Astrocyte (in vitro differentiated cells and primary cell): ENCODE measurements around the gene RAD54L2. TPM values are rescaled to one million over a fixed set of nuclear protein-coding genes. Genes with fewer than 3 reads are reported as not detected.
"Not testable (repeated sequence)": the region's sequence is repeated elsewhere in the genome, so short reads cannot be mapped to it uniquely, and the experiment has no call there.

Source experiments
- DNase-seq: peaks from one replicate; pipeline ENCODE4 v3.0.0-alpha.2; 2010; ENCODE audit warnings: low read depth
- FAIRE-seq: peaks from 2 replicates; lab custom pipeline; 2011; peaks lifted over from hg19 to GRCh38; lab: Jason Lieb, UNC
- H2AFZ ChIP-seq: 2 replicates; pipeline ENCODE4 v1.6.0; 2012; ENCODE audit warnings: low read depth, low read length, inconsistent platforms
- H3K27ac ChIP-seq: 2 replicates; pipeline ENCODE4 v1.5.1; 2011; ENCODE audit warnings: low read depth, low read length, inconsistent platforms
- H3K27me3 ChIP-seq: 2 replicates; pipeline ENCODE4 v1.6.0; 2011; ENCODE audit warnings: low read length, inconsistent platforms; ENCODE audit not compliant: insufficient read depth
- H3K36me3 ChIP-seq: 2 replicates; pipeline ENCODE4 v1.5.1; 2011; ENCODE audit warnings: low read length, inconsistent platforms; ENCODE audit not compliant: insufficient read depth
- H3K4me1 ChIP-seq: 2 replicates; pipeline ENCODE4 v1.5.1; 2011; ENCODE audit warnings: low read length, inconsistent platforms; ENCODE audit not compliant: insufficient read depth
- H3K4me2 ChIP-seq: 2 replicates; pipeline ENCODE4 v1.6.0; 2012; ENCODE audit warnings: low read length, inconsistent platforms
- H3K4me3 ChIP-seq: 2 replicates; pipeline ENCODE4 v1.5.1; 2011; ENCODE audit warnings: low read depth, mild to moderate bottlenecking, low read length, inconsistent platforms; ENCODE audit not compliant: insufficient read depth
- H3K79me2 ChIP-seq: 2 replicates; pipeline ENCODE4 v1.6.0; 2012; ENCODE audit warnings: mild to moderate bottlenecking, low read length, inconsistent platforms; ENCODE audit not compliant: insufficient read depth
- H3K9ac ChIP-seq: 2 replicates; pipeline ENCODE4 v1.6.0; 2012; ENCODE audit warnings: mild to moderate bottlenecking, low read length, inconsistent platforms
- H3K9me3 ChIP-seq: 2 replicates; pipeline ENCODE4 v1.5.1; 2012; ENCODE audit warnings: low read depth, mild to moderate bottlenecking, low read length, inconsistent platforms; ENCODE audit not compliant: insufficient read depth
- H4K20me1 ChIP-seq: 2 replicates; pipeline ENCODE4 v1.6.0; 2012; ENCODE audit warnings: low read length, inconsistent platforms; ENCODE audit not compliant: insufficient read depth
- H3K27ac Mint-ChIP-seq: one replicate; pipeline ENCODE4 v1.8.0; 2021; ENCODE audit warnings: mild to moderate bottlenecking, mixed read lengths; ENCODE audit not compliant: unreplicated experiment
- H3K27me3 Mint-ChIP-seq: one replicate; pipeline ENCODE4 v1.8.0; 2021; ENCODE audit warnings: low read depth, mixed read lengths; ENCODE audit not compliant: unreplicated experiment
- H3K36me3 Mint-ChIP-seq: one replicate; pipeline ENCODE4 v1.8.0; 2021; ENCODE audit warnings: low read depth, mixed read lengths; ENCODE audit not compliant: unreplicated experiment
- H3K4me1 Mint-ChIP-seq: one replicate; pipeline ENCODE4 v1.8.0; 2021; ENCODE audit warnings: low read depth, mixed read lengths; ENCODE audit not compliant: unreplicated experiment
- H3K4me3 Mint-ChIP-seq: one replicate; pipeline ENCODE4 v1.8.0; 2021; ENCODE audit warnings: mild to moderate bottlenecking, moderate library complexity, mixed read lengths; ENCODE audit not compliant: unreplicated experiment
- H3K9me3 Mint-ChIP-seq: one replicate; pipeline ENCODE4 v1.8.0; 2021; ENCODE audit warnings: mild to moderate bottlenecking, mixed read lengths; ENCODE audit not compliant: unreplicated experiment
- CTCF ChIP-seq: IDR thresholded peaks from 2 replicates; pipeline ENCODE4 v1.5.1; 2011; ENCODE audit warnings: low read depth, mild to moderate bottlenecking, inconsistent platforms, low read length, moderate library complexity; ENCODE audit not compliant: insufficient read depth
- EZH2 ChIP-seq: IDR thresholded peaks from 2 replicates; pipeline ENCODE4 v1.6.1; 2012; ENCODE audit warnings: mild to moderate bottlenecking, low read length, inconsistent platforms; ENCODE audit not compliant: insufficient read depth
- total RNA-seq: library from RNA; stranded (reverse); gene quantifications from 2 replicates; pipeline ENCODE4 v1.2.1, GENCODE V29; 2021

The RAD54L2 gene
- total RNA-seq, 1 donor from 2014 or later = 29.2 TPM

GRCh38 chr3:51514210-51514609 is 24.3 kb upstream of the RAD54L2 start:
- TF ChIP-seq CTCF = no peak
- no peak for TF ChIP-seq EZH2
- FAIRE-seq = no peak

GRCh38 chr3:51519848-51520247 is 18.7 kb upstream of the RAD54L2 start:
- H3K9me3 Mint-ChIP-seq = no peaks in the 10 kb centered on the region
- no peaks in the 10 kb centered on the region for H3K36me3 ChIP-seq
- H3K27ac ChIP-seq = no peak overlapping the region
- H3K27ac Mint-ChIP-seq = no peak overlapping the region
- DNase-seq (no peak), FAIRE-seq (no peak)
- H3K4me1 ChIP-seq = no peaks in the 10 kb centered on the region
- H3K4me2 ChIP-seq = no peak overlapping the region
- no peak overlapping the region for H3K4me3 Mint-ChIP-seq
- H3K4me3 ChIP-seq = no peak overlapping the region
- H4K20me1 ChIP-seq = no peaks in the 10 kb centered on the region
- H3K9me3 ChIP-seq = no peaks in the 10 kb centered on the region
- no peak overlapping the region for H3K9ac ChIP-seq
- no peak for TF ChIP-seq CTCF
- no peak for TF ChIP-seq EZH2
- H3K4me1 Mint-ChIP-seq = no peaks in the 10 kb centered on the region
- H3K27me3 ChIP-seq = peaks cover 8% of the 10 kb centered on the region
- H3K79me2 ChIP-seq = no peaks in the 10 kb centered on the region
- H3K36me3 Mint-ChIP-seq = no peaks in the 10 kb centered on the region
- no peak overlapping the region for H2AFZ ChIP-seq
- peaks cover 6% of the 10 kb centered on the region for H3K27me3 Mint-ChIP-seq

More at GRCh38 chr3:51514210-51514609, 24.3 kb upstream of the RAD54L2 start:
- Mint-ChIP-seq H3K27me3 (no peaks in the 10 kb centered on the region), H3K4me1 (no peaks in the 10 kb centered on the region), H3K27ac (peak overlapping the region; percentile 60), H3K36me3 (no peaks in the 10 kb centered on the region), H3K4me3 (no peak overlapping the region), H3K9me3 (no peaks in the 10 kb centered on the region)
- Histone ChIP-seq H3K9me3 (no peaks in the 10 kb centered on the region), H3K4me1 (no peaks in the 10 kb centered on the region), H3K27ac (no peak overlapping the region), H3K9ac (no peak overlapping the region), H3K79me2 (no peaks in the 10 kb centered on the region), H4K20me1 (no peaks in the 10 kb centered on the region), H3K4me3 (no peak overlapping the region), H2AFZ (no peak overlapping the region), H3K4me2 (no peak overlapping the region), H3K27me3 (peaks cover 2% of the 10 kb centered on the region), H3K36me3 (no peaks in the 10 kb centered on the region)
- DNase-seq = no peak

GRCh38 chr3:51520906-51521730 is 17.4 kb upstream of the RAD54L2 start:
- H3K4me1 Mint-ChIP-seq, H3K36me3 Mint-ChIP-seq, H3K9ac ChIP-seq, H3K79me2 ChIP-seq, H3K36me3 ChIP-seq, H3K4me1 ChIP-seq, H3K27ac ChIP-seq, H3K9me3 ChIP-seq, H3K27me3 Mint-ChIP-seq, DNase-seq, H3K4me3 ChIP-seq, H3K9me3 Mint-ChIP-seq, H3K27ac Mint-ChIP-seq, H4K20me1 ChIP-seq, H3K27me3 ChIP-seq, H3K4me3 Mint-ChIP-seq, H2AFZ ChIP-seq, H3K4me2 ChIP-seq, FAIRE-seq: not testable (repeated sequence)
